SK-N-SH (cell line): Measurements from ENCODE around the gene DNAJC1. TPM values are rescaled to one million over a fixed set of nuclear protein-coding genes. Genes with fewer than 3 reads are reported as not detected.

Experiments
- CTCF ChIA-PET: fragments of 300-600, 350-600 bp; formaldehyde crosslinking; extraction: SDS; loops from one replicate; lab custom pipeline; 2021; lab: Yijun Ruan, JAX
- POLR2A ChIA-PET: fragments of 350-600 bp; sonication (Branson Sonifier 250); formaldehyde crosslinking; extraction: SDS; loops from one replicate; lab custom pipeline; 2020; ENCODE audit warnings: antibody characterized with exemption, inconsistent platforms; lab: Yijun Ruan, JAX
- DNase-seq: peaks from one replicate; pipeline ENCODE4 v3.0.0; 2012
- H2AFZ ChIP-seq: fragments of 200-600 bp; sonication (generic); 2 replicates; pipeline ENCODE4 v1.8.1; 2016; ENCODE audit warnings: antibody characterized with exemption, mild to moderate bottlenecking, low read depth
- H3F3A ChIP-seq: fragments of 200-600 bp; sonication (generic); replicated peaks from 2 replicates; pipeline ENCODE3; 2016; ENCODE audit warnings: antibody characterized with exemption, mild to moderate bottlenecking; ENCODE audit not compliant: insufficient read depth
- H3K27ac ChIP-seq, 2 experiments: fragments of 200-500 bp in 1 of 2; fragments of 200-600 bp in 1 of 2; sonication (Bioruptor generic) in 1 of 2; sonication (generic), shearing (Covaris generic) in 1 of 2; 2 replicates each; pipeline versions ENCODE4 v1.5.1 to v1.6.1; 2014 to 2016; ENCODE audit warnings: low read depth in 2 of 2, inconsistent platforms in 1 of 2, low read length in 1 of 2, mild to moderate bottlenecking in 1 of 2, mixed read lengths in 1 of 2
- H3K27me3 ChIP-seq: fragments of 200-600 bp; sonication (generic), shearing (Covaris generic); 2 replicates; pipeline ENCODE4 v1.6.1; 2016; ENCODE audit warnings: mixed run types; ENCODE audit not compliant: insufficient read depth
- H3K36me3 ChIP-seq, 2 experiments: fragments of 200-500 bp in 1 of 2; fragments of 200-600 bp in 1 of 2; sonication (Bioruptor generic) in 1 of 2; sonication (generic) in 1 of 2; replicated peaks in 1 of 2; 2 replicates each; pipeline versions ENCODE3 to v1.5.1; 2014 to 2016; ENCODE audit warnings: low read length in 1 of 2, mild to moderate bottlenecking in 1 of 2; ENCODE audit not compliant: insufficient read depth in 2 of 2, control insufficient read depth in 1 of 2
- H3K4me1 ChIP-seq, 2 experiments: fragments of 200-500 bp in 1 of 2; fragments of 200-600 bp in 1 of 2; sonication (Bioruptor generic) in 1 of 2; sonication (generic), shearing (Covaris generic) in 1 of 2; 2 replicates each; pipeline versions ENCODE4 v1.5.1 to v1.6.1; 2014 to 2016; ENCODE audit warnings: low read depth in 1 of 2, low read length in 1 of 2, mixed run types in 1 of 2; ENCODE audit not compliant: insufficient read depth in 2 of 2, control insufficient read depth in 1 of 2
- H3K4me2 ChIP-seq: fragments of 200-600 bp; sonication (generic), shearing (Covaris generic); 2 replicates; pipeline ENCODE4 v1.6.1; 2017; ENCODE audit warnings: mixed run types
- H3K4me3 ChIP-seq, 2 experiments: fragments of 200-500 bp in 1 of 2; fragments of 200-600 bp in 1 of 2; sonication (Bioruptor generic) in 1 of 2; sonication (generic), shearing (Covaris generic) in 1 of 2; 2 replicates each; pipeline versions ENCODE4 v1.5.1 to v1.8.1; 2014 to 2016; ENCODE audit warnings: low read depth in 2 of 2, inconsistent platforms in 1 of 2, low read length in 1 of 2, mild to moderate bottlenecking in 1 of 2, mixed read lengths in 1 of 2, moderate library complexity in 1 of 2
- H3K79me2 ChIP-seq: fragments of 200-600 bp; sonication (generic); 2 replicates; pipeline ENCODE4 v1.8.1; 2017; ENCODE audit warnings: mild to moderate bottlenecking; ENCODE audit not compliant: insufficient read depth
- H3K9ac ChIP-seq: fragments of 200-600 bp; sonication (generic); 2 replicates; pipeline ENCODE4 v1.6.1; 2017; ENCODE audit warnings: mixed run types
- H3K9me2 ChIP-seq: fragments of 200-600 bp; sonication (generic); 2 replicates; pipeline ENCODE4 v1.6.1; 2017; ENCODE audit warnings: mixed run types
- H3K9me3 ChIP-seq: fragments of 200-600 bp; sonication (generic); 2 replicates; pipeline ENCODE4 v1.6.1; 2017; ENCODE audit warnings: mixed run types, mild to moderate bottlenecking, moderate library complexity
- H4K20me1 ChIP-seq: fragments of 200-600 bp; sonication (generic); 2 replicates; pipeline ENCODE4 v1.6.1; 2017; ENCODE audit warnings: mild to moderate bottlenecking, mixed run types; ENCODE audit not compliant: insufficient read depth
- ELF1 ChIP-seq: IDR thresholded peaks from 2 replicates; pipeline ENCODE4 v1.4.0; 2012
- EP300 ChIP-seq, 2 experiments: IDR thresholded peaks; 2 replicates each; pipeline versions ENCODE4 v1.4.0 to v1.6.1; 2012; ENCODE audit warnings: borderline replicate concordance in 1 of 2, low read depth in 1 of 2, low read length in 1 of 2
- FOSL2 ChIP-seq: IDR thresholded peaks from 2 replicates; pipeline ENCODE4 v1.4.0; 2012; ENCODE audit warnings: low read depth, mild to moderate bottlenecking, moderate library complexity, borderline replicate concordance
- GABPA ChIP-seq: IDR thresholded peaks from 2 replicates; pipeline ENCODE4 v1.4.0; 2012; ENCODE audit warnings: low read depth, mild to moderate bottlenecking
- GATA2 ChIP-seq: sonication (generic); formaldehyde crosslinking; IDR thresholded peaks from 2 replicates; pipeline ENCODE4 v1.5.0; 2020; ENCODE audit warnings: mild to moderate bottlenecking, missing genetic modification reagents
- NRF1 ChIP-seq: IDR thresholded peaks from 2 replicates; pipeline ENCODE4 v1.6.1; 2012; ENCODE audit warnings: low read depth, mild to moderate bottlenecking, low read length
- PBX3 ChIP-seq: IDR thresholded peaks from 2 replicates; pipeline ENCODE4; 2012
- POLR2AphosphoS5 ChIP-seq: IDR thresholded peaks from 2 replicates; pipeline ENCODE4 v1.6.1; 2012; ENCODE audit warnings: low read depth, low read length
- RAD21 ChIP-seq: IDR thresholded peaks from 2 replicates; pipeline ENCODE4 v1.6.1; 2012; ENCODE audit warnings: mild to moderate bottlenecking, low read length
- RCOR1 ChIP-seq: fragments of 150-350 bp; IDR thresholded peaks from 2 replicates; pipeline ENCODE4 v1.6.1; 2017; ENCODE audit warnings: antibody characterized with exemption, low read length
- RFX5 ChIP-seq: IDR thresholded peaks from 2 replicates; pipeline ENCODE4 v1.6.1; 2012; ENCODE audit warnings: mild to moderate bottlenecking, improper control_type of control experiment, low read length
- RXRA ChIP-seq: IDR thresholded peaks from 2 replicates; pipeline ENCODE4 v1.4.0; 2012; ENCODE audit warnings: low read depth, mild to moderate bottlenecking, borderline replicate concordance
- SIN3A ChIP-seq: IDR thresholded peaks from 2 replicates; pipeline ENCODE4 v1.6.1; 2012; ENCODE audit warnings: low read depth, mild to moderate bottlenecking, low read length, moderate library complexity, borderline replicate concordance
- TAF1 ChIP-seq: IDR thresholded peaks from 2 replicates; pipeline ENCODE4 v1.6.1; 2012; ENCODE audit warnings: low read depth, mild to moderate bottlenecking, low read length, moderate library complexity, borderline replicate concordance
- TCF12 ChIP-seq: IDR thresholded peaks from 2 replicates; pipeline ENCODE4 v1.4.0; 2012
- ZBTB33 ChIP-seq: IDR thresholded peaks from 2 replicates; pipeline ENCODE4 v1.4.0; 2012; ENCODE audit warnings: low read depth, borderline replicate concordance
- WGBS: methylation state at CpG from one replicate; pipeline ENCODE4 v1.1.6; 2017; ENCODE audit warnings: low lambda C conversion rate; 5-methylcytosine and 5-hydroxymethylcytosine counted together
- polyA plus RNA-seq, 3 experiments: library from polyadenylated mRNA; depleted of rRNA; stranded (reverse); fragments of >200 nt; gene quantifications; 2 replicates each; pipeline ENCODE4 v1.2.3, GENCODE V29; 2012
- TF ChIP-seq, protein P1 (sequence below): IDR thresholded peaks from 2 replicates; pipeline ENCODE4 v1.4.0; 2012; ENCODE audit warnings: low read depth
- TF ChIP-seq, protein P2 (sequence below): IDR thresholded peaks from 2 replicates; pipeline ENCODE4 v1.6.1; 2012; ENCODE audit warnings: mild to moderate bottlenecking, low read depth, low read length, moderate library complexity

The DNAJC1 gene
- polyA plus RNA-seq, 1 of the 3 experiments (the other 2 are of a cell fraction), result 9.3 TPM

DNA sequence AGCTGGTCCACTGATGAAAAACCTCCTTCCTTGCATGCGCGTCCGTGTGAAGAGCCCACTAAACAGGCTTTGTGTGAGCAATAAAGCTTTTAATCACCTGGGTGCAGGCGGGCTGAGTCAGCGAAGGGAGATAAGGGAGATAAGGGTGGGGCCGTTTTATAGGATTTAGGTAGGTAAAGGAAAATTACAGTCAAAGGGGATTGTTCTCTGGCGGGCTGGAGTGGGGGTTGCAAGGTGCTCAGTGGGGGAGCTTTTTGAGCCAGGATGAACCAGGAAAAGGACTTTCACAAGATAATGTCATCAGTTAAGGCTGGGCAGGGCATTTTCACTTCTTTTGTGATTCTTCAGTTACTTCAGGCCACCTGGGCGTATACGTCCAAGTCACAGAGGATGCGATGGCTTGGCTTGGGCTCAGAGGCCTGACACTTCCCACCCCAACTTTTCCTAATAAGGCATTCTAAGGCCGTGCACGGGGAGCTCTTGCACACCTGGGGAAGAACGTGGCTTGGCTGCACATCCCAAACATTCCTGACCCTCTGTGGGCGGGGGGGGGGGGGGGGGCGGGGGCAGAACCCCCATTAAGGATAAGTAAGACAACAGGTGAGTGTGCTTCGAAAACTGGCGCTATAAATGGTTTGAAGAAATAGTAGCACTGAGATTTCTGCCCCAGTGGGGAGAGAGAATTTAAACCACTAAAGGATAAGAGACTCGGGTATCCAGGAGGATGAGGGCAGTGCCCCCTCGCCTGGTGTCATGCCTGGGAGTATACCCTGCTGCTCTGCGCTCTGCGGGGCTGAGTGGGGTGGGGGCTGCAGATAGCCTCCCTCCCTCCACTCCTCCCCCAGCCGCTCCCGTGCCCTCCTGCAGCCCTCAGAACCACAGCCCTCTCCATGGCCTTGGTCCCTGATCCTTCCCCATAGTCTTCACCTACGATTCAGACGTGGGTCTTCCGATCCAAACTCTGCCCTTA, 251.9 kb downstream of the DNAJC1 start:
- DNase-seq, result no peak
- 88% methylated on average over 21 of the region's 26 CpGs for WGBS
- ChIA-PET POLR2A (no interaction called here), CTCF (interaction anchor here (1.7 kb wide), 1 partner anchor 19 kb away, joined by 5 read pairs; no protein-coding TSS in a partner anchor)
- Histone ChIP-seq H3K27me3 (no peaks in the 10 kb centered on the region), H3F3A (no peaks in the 10 kb centered on the region), H3K4me3 (no peak overlapping the region), H2AFZ (no peak overlapping the region), H3K9me2 (no peaks in the 10 kb centered on the region), H4K20me1 (no peaks in the 10 kb centered on the region), H3K9me3 (no peaks in the 10 kb centered on the region), H3K4me1 (peaks cover 0 to 18% of the 10 kb centered on the region in 2 experiments; a peak in 1 of 4 replicates), H3K27ac (no peak overlapping the region), H3K79me2 (no peaks in the 10 kb centered on the region), H3K9ac (no peak overlapping the region), H3K36me3 (no peaks in the 10 kb centered on the region), H3K4me2 (no peak overlapping the region)
- TF ChIP-seq FOSL2 (no peak), POLR2AphosphoS5 (no peak), NRF1 (no peak), ZBTB33 (no peak), PBX3 (no peak), RXRA (no peak), RAD21 (no peak), GABPA (no peak), GATA2 (no peak), TCF12 (no peak), TAF1 (no peak), RCOR1 (no peak), EP300 (IDR thresholded peaks at IDR 0.05; ENCODE audit: borderline replicate concordance in 1 of 2, low read depth in 1 of 2, low read length in 1 of 2) (no peak), SIN3A (no peak), RFX5 (no peak), ELF1 (no peak)
- TF ChIP-seq, protein P1, sequence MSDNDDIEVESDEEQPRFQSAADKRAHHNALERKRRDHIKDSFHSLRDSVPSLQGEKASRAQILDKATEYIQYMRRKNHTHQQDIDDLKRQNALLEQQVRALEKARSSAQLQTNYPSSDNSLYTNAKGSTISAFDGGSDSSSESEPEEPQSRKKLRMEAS, result no peak
- TF ChIP-seq, protein P2, sequence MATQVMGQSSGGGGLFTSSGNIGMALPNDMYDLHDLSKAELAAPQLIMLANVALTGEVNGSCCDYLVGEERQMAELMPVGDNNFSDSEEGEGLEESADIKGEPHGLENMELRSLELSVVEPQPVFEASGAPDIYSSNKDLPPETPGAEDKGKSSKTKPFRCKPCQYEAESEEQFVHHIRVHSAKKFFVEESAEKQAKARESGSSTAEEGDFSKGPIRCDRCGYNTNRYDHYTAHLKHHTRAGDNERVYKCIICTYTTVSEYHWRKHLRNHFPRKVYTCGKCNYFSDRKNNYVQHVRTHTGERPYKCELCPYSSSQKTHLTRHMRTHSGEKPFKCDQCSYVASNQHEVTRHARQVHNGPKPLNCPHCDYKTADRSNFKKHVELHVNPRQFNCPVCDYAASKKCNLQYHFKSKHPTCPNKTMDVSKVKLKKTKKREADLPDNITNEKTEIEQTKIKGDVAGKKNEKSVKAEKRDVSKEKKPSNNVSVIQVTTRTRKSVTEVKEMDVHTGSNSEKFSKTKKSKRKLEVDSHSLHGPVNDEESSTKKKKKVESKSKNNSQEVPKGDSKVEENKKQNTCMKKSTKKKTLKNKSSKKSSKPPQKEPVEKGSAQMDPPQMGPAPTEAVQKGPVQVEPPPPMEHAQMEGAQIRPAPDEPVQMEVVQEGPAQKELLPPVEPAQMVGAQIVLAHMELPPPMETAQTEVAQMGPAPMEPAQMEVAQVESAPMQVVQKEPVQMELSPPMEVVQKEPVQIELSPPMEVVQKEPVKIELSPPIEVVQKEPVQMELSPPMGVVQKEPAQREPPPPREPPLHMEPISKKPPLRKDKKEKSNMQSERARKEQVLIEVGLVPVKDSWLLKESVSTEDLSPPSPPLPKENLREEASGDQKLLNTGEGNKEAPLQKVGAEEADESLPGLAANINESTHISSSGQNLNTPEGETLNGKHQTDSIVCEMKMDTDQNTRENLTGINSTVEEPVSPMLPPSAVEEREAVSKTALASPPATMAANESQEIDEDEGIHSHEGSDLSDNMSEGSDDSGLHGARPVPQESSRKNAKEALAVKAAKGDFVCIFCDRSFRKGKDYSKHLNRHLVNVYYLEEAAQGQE, result no peak
